Endometrial microvascular endothelial cells (primary cell): ENCODE results near the gene ABCA1. TPM values are rescaled to one million over a fixed set of nuclear protein-coding genes. Genes with fewer than 3 reads are reported as not detected.

Experiments
- in situ Hi-C: cut with HindIII; loops from 2 replicates; pipeline ENCODE4 v1.10.0; 2017; ENCODE audit warnings: low sequenced_read_pairs, low pct_unique_long_range_greater_than_20kb; ENCODE audit errors: inconsistent ontology term
- total RNA-seq: library from RNA; depleted of rRNA; stranded (reverse); fragments of >200 nt; gene quantifications from one replicate; pipeline ENCODE4 v1.2.3, GENCODE V29; 2015; ENCODE audit errors: inconsistent ontology term

The ABCA1 gene
- total RNA-seq, 1 donor from 2014 or later: 1.3 TPM

DNA sequence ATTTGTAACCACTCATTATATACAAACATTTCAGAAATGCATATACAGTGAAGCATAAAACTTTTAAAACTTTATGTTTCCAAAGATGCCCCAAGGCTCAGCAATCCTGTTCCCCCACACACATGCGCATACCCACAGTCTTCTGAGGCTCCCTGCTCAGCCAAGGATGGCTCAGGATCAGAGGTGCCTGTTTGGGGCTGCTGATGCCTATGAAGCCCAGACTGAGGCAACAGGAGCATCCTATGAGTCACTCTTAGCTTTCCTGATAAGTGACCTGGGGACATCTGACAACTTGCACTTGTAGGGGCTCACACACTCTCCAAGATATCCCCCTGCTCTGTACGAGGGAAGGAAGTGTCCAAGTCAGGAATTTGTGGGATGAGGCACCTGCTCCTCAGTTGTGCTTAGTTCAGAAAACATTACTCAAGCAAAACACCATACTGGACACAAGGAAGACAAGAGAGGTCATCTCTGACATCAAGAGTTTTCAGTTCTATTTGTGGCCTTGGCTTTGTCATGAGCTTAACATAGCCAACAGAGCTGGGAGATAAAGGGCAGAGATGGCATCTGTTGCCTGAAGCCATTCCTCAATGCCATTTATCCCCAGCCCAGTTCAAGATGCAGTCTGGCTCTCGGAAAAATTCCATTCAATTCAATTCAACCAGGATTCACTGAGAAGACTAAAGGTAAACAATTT, 101.7 kb downstream of the ABCA1 start:
- in situ Hi-C loops: no loop called here

DNA sequence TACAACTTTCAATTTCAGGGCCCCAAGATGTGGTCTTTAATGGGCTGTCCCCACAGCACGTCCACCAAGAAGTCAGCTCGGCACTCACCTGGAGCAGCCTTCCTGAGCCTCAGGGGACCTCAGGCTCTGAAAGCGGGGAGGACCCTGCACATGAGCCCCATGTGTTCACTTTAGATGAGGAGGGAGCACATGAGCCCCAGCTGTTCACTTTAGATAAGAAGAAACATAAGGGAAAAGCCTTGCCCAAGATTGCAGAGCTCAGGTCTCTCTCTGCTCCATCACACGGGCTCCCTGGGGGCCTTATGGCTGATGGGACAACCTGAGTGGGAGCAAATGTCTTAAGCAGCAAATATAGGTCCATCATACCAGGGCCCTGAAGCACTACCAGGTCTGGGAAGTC, 107.6 kb downstream of the ABCA1 start:
- in situ Hi-C loops: no loop called here

- in situ Hi-C loops: no loop called here
These were observed 108.9 kb downstream of the ABCA1 start for GRCh38 chr9:104819033-104819432.

GRCh38 chr9:104817437-104817836, 110.5 kb downstream of the ABCA1 start:
- in situ Hi-C loops: no loop called here

DNA sequence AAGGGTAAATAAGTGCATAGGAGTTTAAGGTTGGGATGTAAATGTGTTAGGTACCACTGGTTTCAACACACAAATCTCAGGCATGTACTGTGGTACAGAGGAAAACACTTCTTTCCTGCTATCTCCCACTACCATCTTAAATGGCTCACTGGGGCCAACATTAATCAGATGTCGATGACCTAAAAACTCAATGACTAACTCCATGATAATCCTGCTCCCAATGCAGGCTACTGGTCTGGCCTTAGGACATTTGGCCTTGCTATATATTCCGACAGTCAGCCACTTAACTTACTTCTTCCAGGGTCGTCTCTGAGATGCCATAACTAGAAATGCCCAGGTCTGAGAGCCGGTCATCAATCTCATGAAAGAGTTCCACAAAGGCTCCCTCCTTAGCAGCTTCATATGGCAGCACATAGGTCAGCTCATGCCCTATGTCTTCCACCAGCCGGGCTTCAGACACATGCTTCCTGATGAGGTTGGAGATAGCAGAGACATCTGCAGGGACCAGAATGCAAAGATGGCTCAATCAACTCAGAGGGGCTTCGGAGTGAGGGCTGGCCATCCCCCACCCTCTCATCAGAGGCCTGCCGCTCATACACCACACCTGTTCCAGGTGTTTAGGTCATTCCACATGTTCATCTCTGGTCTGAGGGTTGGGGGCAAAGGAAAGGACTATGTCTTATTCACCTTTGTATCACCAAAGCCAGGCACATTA, 111.9 kb downstream of the ABCA1 start:
- in situ Hi-C loops: no loop called here

DNA sequence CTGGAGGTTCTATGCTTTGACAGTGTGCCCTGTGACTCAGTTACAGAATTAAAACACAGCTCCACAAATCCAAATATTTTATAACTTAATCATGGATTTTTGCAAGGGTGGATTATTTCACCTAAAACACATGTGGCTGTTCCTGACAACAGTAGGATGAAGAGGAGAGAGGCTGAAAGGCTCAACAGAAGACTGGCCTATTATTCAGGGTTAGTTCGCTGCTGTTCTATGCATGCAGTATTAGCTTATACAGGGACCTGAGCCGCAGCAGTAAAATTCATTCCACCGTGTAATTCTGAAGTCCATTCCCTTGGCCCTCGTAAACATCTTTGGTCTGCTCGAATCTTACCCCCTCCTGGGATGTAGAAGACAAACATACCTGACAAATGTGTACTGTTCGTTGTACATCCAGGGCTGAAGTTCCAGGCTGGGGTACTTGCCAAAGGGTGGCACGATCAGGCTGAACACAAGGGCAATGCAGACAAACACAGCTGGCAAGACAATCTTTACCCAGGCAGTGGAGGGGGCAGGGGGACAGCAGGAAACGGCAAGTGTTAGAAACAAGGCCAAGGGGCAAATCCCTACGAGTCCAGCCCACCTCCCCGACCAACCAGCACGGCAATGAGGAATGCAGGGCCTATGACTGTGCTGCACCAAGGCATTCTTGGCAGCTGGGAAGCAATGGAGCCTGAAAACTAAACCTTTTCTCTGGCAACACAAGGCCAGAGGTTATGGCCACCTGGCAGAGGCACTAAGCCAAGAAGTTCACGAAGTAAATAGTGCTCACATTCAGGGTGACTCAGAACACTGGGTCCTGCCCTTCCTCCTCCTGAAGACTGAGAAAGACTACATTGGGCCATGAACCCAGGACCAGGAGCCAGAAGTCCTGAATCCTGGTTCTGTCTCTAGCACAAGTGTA, 117.3 kb downstream of the ABCA1 start:
- in situ Hi-C loops: no loop called here

DNA sequence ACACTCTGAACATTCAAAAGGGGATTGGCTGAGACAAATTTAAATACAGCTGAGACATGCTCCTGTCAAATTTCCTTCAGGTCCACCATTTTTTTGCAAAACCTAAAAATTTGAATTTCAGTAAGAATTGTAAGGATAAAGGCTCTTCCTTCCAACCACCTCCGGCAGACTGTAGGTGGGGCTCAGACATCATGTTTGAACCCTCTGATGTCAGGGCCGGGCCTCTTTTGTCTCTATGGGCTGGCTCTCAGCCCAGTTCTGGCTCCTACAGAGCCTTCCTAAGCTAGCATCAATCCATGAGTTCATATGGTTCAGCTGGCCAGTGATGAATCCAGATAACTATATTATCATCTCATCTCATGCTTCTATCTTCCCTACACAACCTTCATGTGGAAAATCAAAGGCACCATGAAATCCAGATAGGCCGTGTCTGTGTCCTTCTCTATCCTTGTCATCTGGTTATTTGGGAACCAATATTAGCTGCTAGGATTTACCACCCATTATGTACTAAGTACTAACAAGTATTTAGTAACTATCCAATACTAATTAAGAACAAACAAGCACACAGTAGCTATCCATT, 119.8 kb downstream of the ABCA1 start:
- in situ Hi-C loops: no loop called here

GRCh38 chr9:104805441-104805840, 122.5 kb downstream of the ABCA1 start:
- in situ Hi-C loops: no loop called here

GRCh38 chr9:104802906-104803305, 125.0 kb downstream of the ABCA1 start:
- in situ Hi-C loops: no loop called here

DNA sequence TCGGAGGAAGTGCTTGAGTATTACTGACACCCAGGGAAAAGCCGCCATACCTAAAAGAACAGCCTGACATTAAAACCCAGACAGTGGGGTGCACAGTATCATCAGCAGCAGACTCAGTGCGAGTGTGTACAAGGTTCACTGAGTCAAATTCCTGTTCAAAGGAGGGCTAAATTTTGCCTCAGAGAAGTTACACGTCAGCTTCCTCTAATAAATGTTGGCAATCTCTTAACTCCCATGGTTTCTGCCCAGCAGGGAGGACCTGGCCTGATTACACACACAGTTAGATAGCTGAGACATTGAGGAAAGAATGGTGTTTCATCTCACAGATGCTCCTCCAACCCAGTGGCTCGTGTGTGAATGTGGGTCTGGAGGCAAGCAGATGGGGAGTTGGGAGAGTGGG, 125.8 kb downstream of the ABCA1 start:
- in situ Hi-C loops: no loop called here

- in situ Hi-C loops: no loop called here
These were observed 127.7 kb downstream of the ABCA1 start for GRCh38 chr9:104800068-104800785.

- in situ Hi-C loops: no loop called here
These were observed 129.6 kb downstream of the ABCA1 start for GRCh38 chr9:104798209-104798995.

- in situ Hi-C loops: no loop called here
These were observed 132.1 kb downstream of the ABCA1 start for GRCh38 chr9:104795857-104796256.

- in situ Hi-C loops: no loop called here
These were observed 132.9 kb downstream of the ABCA1 start for GRCh38 chr9:104795082-104795481.

GRCh38 chr9:104794070-104794469, 133.9 kb downstream of the ABCA1 start:
- in situ Hi-C loops: no loop called here

DNA sequence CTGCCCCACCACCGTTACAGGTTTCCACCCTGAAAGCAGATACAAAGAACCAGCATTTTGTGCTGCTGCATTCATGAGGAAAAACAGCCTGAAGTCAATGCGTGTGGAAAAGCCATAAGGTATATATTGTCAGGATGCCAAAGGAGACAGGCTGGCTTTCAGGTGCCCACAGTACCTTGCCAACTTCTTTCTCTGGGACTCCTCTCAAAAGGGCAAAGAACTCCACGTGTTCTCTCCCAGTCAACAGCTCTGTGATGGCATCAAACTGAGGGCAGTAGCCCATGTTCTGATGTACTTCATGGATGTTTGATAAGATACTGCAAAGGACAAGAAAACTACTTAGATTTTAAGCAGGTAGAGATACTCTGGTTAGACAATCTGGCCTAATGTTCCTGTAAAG, 139.7 kb downstream of the ABCA1 start:
- in situ Hi-C loops: no loop called here

- in situ Hi-C loops: no loop called here
These were observed 140.5 kb downstream of the ABCA1 start for GRCh38 chr9:104787306-104788015.
